AG10803 (cell line): ENCODE data around the gene TBX18.

Experiments
- DNase-seq: peaks from one replicate; pipeline ENCODE4 v3.0.0; 2010; ENCODE audit warnings: low read depth
- H3K4me3 ChIP-seq: 2 replicates; pipeline ENCODE4 v1.5.1; 2011; ENCODE audit warnings: mild to moderate bottlenecking, low read length, control low read depth
- TF ChIP-seq, protein P1 (sequence below): conservative IDR thresholded peaks from 2 replicates; pipeline ENCODE4 v1.5.1; 2011; ENCODE audit warnings: mild to moderate bottlenecking, low read length, control low read depth, inconsistent platforms

TBX18 gene

DNA sequence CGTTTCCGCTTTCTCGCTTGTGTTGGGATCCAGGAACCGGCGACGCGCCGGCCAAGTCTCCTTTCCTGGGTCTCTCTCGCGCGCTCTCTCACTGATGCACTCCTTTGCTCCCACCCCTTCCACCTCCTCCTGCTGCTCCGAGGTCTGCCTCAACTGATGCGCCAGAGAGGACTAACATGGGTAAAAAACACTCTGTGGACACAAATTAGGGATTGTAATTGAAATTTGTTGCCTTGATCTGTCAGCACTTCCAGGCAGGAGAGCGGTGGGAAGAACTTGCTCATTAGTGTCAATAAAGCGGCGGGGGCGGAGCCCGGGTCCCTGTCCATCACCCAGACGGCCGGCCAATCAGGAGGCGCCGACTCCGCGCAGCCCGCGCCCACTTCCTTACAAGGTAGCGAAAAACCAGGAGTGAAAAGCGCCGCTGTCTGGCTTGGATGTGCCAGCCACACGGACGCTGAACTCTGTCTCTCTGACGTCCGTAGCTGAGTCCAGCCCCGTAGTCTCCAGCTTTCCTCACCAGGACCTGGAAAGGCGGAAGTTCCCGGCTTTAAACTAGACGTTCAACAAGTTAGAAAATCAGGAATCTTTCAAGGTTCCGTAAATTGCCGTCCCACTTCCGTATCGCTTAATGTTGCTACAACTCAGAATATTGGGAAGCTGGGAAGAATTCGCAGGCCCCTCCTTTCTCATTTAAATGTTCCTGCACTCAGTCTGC, at the start of gene TBX18:
Gene TBX18, minus strand, starts transcription at position 267 of the 718 bp plus-strand sequence. CDS start 417 bp downstream, outside the sequence.
- peak; percentile 98 for DNase-seq
- peak within 1 kb of the TSS; percentile 73 for H3K4me3 ChIP-seq
- TF ChIP-seq, protein P1, sequence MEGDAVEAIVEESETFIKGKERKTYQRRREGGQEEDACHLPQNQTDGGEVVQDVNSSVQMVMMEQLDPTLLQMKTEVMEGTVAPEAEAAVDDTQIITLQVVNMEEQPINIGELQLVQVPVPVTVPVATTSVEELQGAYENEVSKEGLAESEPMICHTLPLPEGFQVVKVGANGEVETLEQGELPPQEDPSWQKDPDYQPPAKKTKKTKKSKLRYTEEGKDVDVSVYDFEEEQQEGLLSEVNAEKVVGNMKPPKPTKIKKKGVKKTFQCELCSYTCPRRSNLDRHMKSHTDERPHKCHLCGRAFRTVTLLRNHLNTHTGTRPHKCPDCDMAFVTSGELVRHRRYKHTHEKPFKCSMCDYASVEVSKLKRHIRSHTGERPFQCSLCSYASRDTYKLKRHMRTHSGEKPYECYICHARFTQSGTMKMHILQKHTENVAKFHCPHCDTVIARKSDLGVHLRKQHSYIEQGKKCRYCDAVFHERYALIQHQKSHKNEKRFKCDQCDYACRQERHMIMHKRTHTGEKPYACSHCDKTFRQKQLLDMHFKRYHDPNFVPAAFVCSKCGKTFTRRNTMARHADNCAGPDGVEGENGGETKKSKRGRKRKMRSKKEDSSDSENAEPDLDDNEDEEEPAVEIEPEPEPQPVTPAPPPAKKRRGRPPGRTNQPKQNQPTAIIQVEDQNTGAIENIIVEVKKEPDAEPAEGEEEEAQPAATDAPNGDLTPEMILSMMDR = peak; percentile 13; the same call in 1 of the 2 replicates

DNA sequence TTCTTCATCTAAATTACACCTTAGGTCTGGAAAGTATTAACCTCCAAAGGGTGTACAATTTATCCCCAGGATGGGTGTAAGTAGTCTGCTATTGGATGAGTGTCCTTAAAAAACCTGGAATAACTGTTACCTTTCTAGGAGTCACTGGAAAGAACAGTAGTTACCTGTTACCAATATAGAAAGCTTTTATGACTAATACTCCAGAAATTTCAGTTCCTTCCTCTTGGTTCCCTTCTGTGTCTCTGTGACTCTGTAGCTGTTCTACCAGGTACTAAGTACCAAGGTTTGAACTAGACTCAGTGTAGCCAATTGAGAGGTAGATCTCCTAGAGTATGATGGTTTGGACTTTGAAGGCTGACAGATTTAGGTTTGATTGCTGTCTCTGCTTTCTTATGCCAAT, 47.0 kb upstream of the TBX18 start:
- DNase-seq = no peak
- H3K4me3 ChIP-seq = no peak overlapping the region
- TF ChIP-seq, protein P1 = no peak

DNA sequence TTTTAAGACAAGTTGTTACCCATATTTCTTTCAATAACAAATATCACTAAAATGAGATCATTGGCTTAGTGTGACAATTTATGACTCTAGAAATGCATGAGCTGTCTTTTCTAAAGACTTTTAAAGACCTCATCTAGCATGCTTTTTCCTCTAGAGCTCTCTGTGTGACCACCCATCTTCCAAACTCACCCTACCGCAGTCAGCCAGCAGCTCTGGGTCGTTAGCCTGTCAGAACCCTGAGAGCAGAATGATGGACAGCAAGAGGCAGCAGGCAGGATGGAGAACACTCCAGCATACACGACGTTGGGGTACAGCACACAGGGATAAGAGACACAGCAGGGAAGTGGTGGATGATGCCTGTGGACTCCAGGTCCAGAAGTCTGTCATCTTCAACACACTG, 45.1 kb upstream of the TBX18 start:
- no peak for DNase-seq
- TF ChIP-seq, protein P1 = no peak
- no peak overlapping the region for H3K4me3 ChIP-seq

DNA sequence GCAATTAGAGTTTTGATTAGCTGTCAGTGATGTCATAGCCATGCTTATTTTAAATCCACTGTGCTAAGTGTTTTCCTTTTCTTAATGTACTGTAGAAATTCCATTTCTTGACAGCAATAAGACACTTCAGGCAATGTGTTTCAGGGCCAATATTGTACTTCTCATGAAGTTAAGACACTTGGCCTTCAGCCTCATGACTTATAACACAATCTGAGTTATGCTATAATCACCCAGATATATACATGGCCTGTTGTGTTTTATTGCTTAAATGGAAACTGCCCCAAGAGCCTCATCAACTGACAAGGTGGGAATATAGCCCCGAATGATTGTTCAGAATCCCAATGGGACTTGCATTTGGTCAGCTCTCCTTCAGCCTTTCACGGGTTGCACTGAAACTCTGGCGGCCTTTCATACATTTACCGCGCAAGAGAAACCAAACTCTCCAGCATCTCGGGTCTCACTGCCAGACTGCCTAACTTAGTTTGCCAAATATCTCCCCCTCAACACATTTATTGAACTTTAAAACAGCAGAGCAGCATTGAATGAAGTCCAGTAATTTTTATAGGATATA, 44.2 kb upstream of the TBX18 start:
- no peak for DNase-seq
- TF ChIP-seq, protein P1 = no peak
- H3K4me3 ChIP-seq = no peak overlapping the region

DNA sequence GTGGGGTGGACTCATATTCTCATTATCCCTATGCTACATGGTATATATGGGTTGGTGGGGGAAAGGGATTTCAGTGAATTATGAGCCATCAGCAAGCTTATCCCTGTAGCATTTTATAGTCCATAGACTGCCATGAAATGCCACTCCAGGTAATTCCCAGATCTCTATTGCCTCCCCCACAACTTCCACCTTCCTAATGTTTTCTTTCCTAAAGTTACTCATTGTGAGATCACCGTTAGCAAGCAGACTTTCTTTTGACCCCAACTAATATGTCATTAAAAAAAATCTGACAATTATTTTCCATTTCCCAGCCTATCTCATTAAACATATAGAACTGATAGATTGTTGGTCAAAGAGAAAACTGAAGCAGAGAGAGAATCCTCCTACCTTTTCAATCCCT, 40.7 kb upstream of the TBX18 start:
- no peak overlapping the region for H3K4me3 ChIP-seq
- TF ChIP-seq, protein P1 = no peak
- DNase-seq = no peak

DNA sequence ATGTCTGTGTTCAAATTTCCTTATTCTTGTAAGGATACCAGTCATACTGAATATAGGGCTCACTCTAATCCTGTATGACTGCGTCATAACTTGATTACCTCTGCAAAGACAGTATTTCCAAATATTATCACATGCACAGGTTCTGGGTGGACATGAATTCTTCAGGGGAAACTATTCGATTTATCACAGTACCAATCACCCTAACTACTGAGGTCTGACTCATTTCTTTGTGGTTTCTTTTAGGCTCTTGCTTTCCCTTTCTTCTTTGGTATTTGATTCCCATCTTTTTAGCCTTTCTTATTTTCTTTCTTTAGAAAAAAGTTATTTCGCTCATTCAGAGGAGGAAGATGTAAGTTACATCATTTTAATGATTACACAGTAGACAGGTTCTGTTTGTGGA, 40.3 kb upstream of the TBX18 start:
- H3K4me3 ChIP-seq = no peak overlapping the region
- peak; percentile 4 for DNase-seq
- TF ChIP-seq, protein P1 = no peak

DNA sequence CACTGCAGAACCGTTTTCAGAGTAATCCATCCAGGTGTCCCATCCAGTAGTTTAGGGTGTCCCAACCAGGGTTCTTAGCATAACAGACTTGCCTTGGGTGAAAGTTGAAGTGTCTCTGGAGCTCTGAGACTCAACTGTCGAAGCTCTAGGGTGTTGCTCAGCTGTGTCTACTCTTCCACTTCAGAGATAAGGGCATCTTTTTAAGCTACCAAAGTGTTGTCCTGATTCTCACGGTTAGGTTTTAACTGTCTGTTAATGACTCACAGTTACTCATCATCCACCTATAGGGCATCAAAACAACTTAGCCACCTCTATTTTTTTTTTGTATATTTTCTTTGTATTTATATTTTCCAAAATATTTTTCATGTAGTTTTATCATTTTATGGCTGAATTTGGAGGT, 36.9 kb upstream of the TBX18 start:
- no peak overlapping the region for H3K4me3 ChIP-seq
- TF ChIP-seq, protein P1 = no peak
- no peak for DNase-seq
